Tibial artery (tissue), 4 donors: Measurements from ENCODE around the gene PSMB10.
A peak's percentile ranks its signal among the peaks of the same experiment; 100 is the strongest.

Source experiments
- DNase-seq, 2 donors: peaks; one replicate each; pipeline ENCODE4 v3.0.0-alpha.2; 2019
- H3K27ac ChIP-seq, 2 donors: fragments of 200-600 bp; sonication (generic) in 1 of 2; 1 replicate in 1 of 2; 2 replicates in 1 of 2; pipeline ENCODE4 v1.5.1; 2018 to 2019; ENCODE audit warnings: mild to moderate bottlenecking in 1 of 2
- H3K27me3 ChIP-seq, 2 donors: fragments of 200-600 bp; sonication (generic) in 1 of 2; one replicate each; pipeline versions ENCODE4 v1.5.1 to v1.6.0; 2016 to 2019
- H3K36me3 ChIP-seq, 3 donors: fragments of 200-600 bp; sonication (generic) in 2 of 3; one replicate each; pipeline ENCODE4 v1.5.1; 2016 to 2019; ENCODE audit warnings: mild to moderate bottlenecking in 2 of 3
- H3K4me1 ChIP-seq, 4 donors: fragments of 200-600 bp; sonication (generic) in 2 of 4; 1 replicate in 3 of 4; 2 replicates in 1 of 4; pipeline ENCODE4 v1.5.1; 2016 to 2019
- H3K4me3 ChIP-seq, 2 donors: fragments of 200-600 bp; sonication (generic) in 1 of 2; 1 replicate in 1 of 2; 2 replicates in 1 of 2; pipeline ENCODE4 v1.5.1; 2018 to 2019; ENCODE audit warnings: mild to moderate bottlenecking in 2 of 2
- H3K9me3 ChIP-seq, 3 donors: fragments of 200-600 bp; sonication (generic) in 1 of 3; one replicate each; pipeline ENCODE4 v1.5.1; 2016 to 2019
- intact Hi-C: fragments of 100-400 bp; cut with DNase I; formaldehyde crosslinking; loops from one replicate; pipeline ENCODE4 v1.15.0; 2023; ENCODE audit warnings: low total_unique reads
- TF ChIP-seq, protein P1 (sequence below), 2 experiments: fragments of 200-600 bp in 1 of 2; fragments of 450-650 bp in 1 of 2; IDR thresholded peaks; one replicate each; pipeline ENCODE4 v1.5.1; 2017 to 2019; ENCODE audit warnings: antibody characterized with exemption in 2 of 2, mild to moderate bottlenecking in 1 of 2, moderate library complexity in 1 of 2

The PSMB10 gene

DNA sequence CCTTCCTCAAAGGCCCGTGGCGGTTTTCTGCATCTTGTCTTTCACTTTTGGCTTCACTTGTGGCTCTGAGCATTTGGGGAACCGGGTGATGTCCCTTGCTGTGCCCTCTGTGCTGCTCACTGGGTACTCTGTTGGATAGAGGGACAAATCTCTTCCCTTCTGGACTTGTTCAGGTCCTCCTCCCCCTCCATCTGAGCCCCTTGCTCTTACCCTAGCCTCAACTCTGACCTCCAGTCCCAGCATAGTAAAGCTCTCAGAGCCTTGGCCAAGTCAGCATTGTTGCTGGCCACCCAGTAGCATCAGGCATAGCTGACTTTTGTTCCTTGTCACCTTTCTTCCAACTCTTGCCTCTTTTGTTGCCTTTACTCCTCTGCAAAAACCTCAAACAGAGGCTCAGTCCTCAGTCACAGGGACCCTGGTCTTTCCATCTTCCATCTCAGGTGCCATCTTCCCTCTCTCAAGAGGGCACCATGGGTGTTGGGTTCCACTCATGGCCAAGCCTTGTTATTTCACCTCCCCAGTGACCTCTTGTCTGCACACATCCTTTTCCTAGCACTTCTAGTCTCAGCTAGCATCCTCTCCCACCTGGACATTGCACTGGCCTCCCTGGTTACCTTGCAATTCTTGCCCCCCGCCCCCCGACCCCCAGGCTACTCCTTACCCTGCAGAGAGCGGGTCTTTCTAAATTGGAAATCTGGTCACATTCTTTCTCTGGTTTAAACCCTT lies 393 bp upstream of the PSMB10 start:
- peak in 1 of 2 donors; percentile 74 for DNase-seq
- Histone ChIP-seq H3K4me3 (peak overlapping the region; percentile 84 to 94), H3K27ac (peak overlapping the region; percentile 76 to 88), H3K27me3 (no peaks in the 10 kb centered on the region), H3K36me3 (peaks cover 12 to 37% (median 13%) of the 10 kb centered on the region in 3 donors), H3K4me1 (peaks cover 0 to 21% (median 19%) of the 10 kb centered on the region in 4 donors), H3K9me3 (no peaks in the 10 kb centered on the region)
- TF ChIP-seq, protein P1, sequence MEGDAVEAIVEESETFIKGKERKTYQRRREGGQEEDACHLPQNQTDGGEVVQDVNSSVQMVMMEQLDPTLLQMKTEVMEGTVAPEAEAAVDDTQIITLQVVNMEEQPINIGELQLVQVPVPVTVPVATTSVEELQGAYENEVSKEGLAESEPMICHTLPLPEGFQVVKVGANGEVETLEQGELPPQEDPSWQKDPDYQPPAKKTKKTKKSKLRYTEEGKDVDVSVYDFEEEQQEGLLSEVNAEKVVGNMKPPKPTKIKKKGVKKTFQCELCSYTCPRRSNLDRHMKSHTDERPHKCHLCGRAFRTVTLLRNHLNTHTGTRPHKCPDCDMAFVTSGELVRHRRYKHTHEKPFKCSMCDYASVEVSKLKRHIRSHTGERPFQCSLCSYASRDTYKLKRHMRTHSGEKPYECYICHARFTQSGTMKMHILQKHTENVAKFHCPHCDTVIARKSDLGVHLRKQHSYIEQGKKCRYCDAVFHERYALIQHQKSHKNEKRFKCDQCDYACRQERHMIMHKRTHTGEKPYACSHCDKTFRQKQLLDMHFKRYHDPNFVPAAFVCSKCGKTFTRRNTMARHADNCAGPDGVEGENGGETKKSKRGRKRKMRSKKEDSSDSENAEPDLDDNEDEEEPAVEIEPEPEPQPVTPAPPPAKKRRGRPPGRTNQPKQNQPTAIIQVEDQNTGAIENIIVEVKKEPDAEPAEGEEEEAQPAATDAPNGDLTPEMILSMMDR (IDR thresholded peaks at IDR 0.05): no peak
- intact Hi-C loops: no loop called here

DNA sequence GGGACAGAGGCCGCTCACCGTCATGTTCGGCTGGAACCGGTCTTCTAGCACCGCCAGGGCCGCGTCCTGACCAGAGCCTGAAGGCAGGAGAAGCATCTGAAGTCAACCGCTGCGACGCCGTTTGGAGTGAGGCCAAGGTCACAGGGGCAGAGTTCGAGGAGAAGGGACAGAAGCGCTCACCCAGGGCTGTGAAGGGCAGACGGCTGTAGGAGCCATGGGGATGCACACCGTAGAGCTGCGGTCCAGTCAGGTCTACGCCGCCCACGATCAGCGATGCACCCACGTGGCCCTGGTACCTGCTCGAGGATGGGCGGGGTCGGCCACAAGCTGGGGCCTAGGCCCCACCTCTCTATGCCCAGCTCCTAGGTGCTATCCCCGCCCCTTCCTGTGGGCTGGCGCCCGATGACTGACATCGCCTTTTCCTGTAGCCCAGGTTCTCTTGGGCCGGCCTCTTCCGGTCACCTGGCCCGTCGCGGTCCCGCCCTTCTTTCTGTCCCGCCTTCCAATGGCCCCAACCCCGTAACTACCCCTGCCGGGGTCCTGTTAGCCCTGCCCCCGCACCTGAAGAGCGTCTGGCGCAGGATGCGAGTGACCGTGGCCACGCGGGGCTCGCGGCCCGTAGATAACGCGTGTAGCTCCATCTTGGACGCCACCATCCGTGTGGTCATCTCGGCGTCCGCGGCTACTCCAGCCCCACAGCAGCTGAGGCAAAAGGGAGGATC lies 1.1 kb downstream of the PSMB10 start:
- Histone ChIP-seq H3K27ac (peak overlapping the region; percentile 76 to 88), H3K36me3 (peaks cover 8 to 43% (median 22%) of the 10 kb centered on the region in 3 donors), H3K9me3 (no peaks in the 10 kb centered on the region), H3K27me3 (no peaks in the 10 kb centered on the region), H3K4me1 (peaks cover 0 to 21% (median 19%) of the 10 kb centered on the region in 4 donors), H3K4me3 (peak overlapping the region; percentile 84 to 94)
- intact Hi-C loops: no loop called here
- DNase-seq: peak; percentile 95 to 97
- TF ChIP-seq, protein P1 (IDR thresholded peaks at IDR 0.05): no peak

DNA sequence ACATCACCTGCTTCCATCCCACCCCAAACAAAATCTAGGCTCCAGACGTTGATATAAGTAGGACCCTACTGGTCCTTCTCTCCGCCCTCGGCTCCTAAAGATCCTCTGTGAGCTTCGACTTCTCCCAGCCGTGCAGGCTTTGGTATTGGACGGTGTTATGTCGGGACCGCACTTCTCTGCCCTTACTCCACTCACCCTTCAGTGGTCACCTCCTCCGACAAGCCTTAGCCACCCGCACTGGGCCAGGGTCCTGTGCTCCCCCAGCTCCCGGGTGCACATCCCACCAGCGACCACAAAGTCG lies 1.6 kb downstream of the PSMB10 start:
- Histone ChIP-seq H3K36me3 (peaks cover 6 to 45% (median 22%) of the 10 kb centered on the region in 3 donors), H3K4me1 (peaks cover 0 to 21% (median 19%) of the 10 kb centered on the region in 4 donors), H3K27ac (peak overlapping the region; percentile 76 to 88), H3K27me3 (no peaks in the 10 kb centered on the region), H3K9me3 (no peaks in the 10 kb centered on the region), H3K4me3 (peak overlapping the region; percentile 84 to 94)
- DNase-seq: no peak
- TF ChIP-seq, protein P1 (IDR thresholded peaks at IDR 0.05): no peak
- intact Hi-C loops: no loop called here

DNA sequence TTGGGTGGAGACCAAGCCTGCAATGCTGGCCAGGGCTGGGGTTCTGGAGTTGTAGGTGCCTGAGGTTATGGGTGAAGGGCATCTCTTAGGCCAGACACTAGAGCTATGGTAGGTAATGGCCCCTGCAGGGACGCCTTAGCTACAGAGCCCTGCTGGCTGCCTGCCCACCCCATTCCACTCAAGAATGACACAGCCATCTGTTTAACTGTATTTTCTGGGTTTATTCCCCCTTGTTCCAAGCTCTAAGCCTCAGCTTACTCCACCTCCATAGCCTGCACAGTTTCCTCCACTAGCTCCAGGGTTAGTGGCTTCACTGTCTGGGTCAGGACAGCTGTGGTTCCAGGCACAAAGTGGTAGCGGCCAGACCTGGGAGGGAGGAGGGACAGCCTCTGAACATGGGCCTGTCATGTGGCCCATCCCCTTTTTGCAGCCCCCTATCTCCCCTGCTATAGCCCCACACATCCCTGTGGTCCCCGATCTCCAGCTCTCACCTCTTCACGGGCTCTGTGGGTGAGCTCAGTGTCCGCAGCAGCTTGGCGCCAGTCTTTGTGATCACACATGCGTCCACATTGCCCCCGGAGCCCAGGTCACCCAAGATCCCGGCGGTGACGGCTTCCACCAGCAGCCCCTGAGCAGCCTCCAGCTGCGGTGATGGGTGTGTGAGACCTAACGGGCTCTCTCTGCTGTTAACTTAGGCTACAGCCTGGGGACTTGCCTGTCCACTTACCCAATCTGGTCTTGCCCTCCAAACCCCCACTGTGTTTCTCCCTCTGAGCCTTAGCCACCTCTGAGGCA lies 2.1 kb downstream of the PSMB10 start:
- Histone ChIP-seq H3K4me1 (peaks cover 0 to 21% (median 19%) of the 10 kb centered on the region in 4 donors), H3K27me3 (no peaks in the 10 kb centered on the region), H3K27ac (peak overlapping the region; percentile 76 to 88), H3K9me3 (no peaks in the 10 kb centered on the region), H3K4me3 (peak overlapping the region; percentile 84 to 94), H3K36me3 (peaks cover under 1 to 45% (median 17%) of the 10 kb centered on the region in 3 donors)
- intact Hi-C loops: no loop called here
- DNase-seq: no peak
- TF ChIP-seq, protein P1 (IDR thresholded peaks at IDR 0.05): no peak

DNA sequence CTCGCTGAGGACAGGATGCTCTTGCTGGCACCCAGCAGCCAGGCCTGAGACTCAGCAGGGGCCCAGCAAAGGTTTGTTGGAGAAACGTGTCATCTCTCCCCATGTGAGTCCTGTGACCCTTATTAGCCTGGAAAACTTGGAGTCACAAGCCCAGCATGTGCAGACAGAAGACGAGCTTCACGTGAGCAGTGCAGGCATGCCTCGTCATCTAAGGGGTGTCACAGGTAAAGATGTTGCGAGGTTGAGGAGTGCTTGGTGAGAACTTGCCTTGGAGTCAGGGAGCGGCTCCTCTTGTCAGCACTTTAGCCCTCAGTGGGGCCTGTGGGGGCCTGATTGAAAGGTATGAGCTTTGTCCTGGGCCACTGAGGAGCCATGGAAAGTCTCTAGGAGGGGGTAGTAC lies 2.8 kb downstream of the PSMB10 start:
- no peak overlapping the region for H3K4me3 ChIP-seq
- H3K27ac ChIP-seq: no peak overlapping the region
- intact Hi-C loops: no loop called here
- H3K9me3 ChIP-seq: no peaks in the 10 kb centered on the region
- H3K27me3 ChIP-seq: no peaks in the 10 kb centered on the region
- no peak for DNase-seq
- peaks cover 0 to 49% (median 20%) of the 10 kb centered on the region in 3 donors for H3K36me3 ChIP-seq
- H3K4me1 ChIP-seq: peaks cover 0 to 21% (median 19%) of the 10 kb centered on the region in 4 donors
- TF ChIP-seq, protein P1 (IDR thresholded peaks at IDR 0.05): no peak
